Neural progenitor cell (in vitro differentiated cells): ENCODE measurements around the gene MYBL2.

ENCODE experiments used
- EZH2 ChIP-seq: fragments of 200-600 bp; sonication (generic); IDR thresholded peaks from 2 replicates; pipeline ENCODE4 v1.6.1; 2017; ENCODE audit warnings: antibody characterized with exemption, mild to moderate bottlenecking, moderate library complexity
- EZH2phosphoT487 ChIP-seq: fragments of 200-600 bp; sonication (generic); IDR thresholded peaks from 2 replicates; pipeline ENCODE4 v1.6.1; 2017; ENCODE audit warnings: antibody characterized with exemption
- TF ChIP-seq, protein P1 (sequence below): fragments of 200-600 bp; sonication (generic); IDR thresholded peaks from 2 replicates; pipeline ENCODE4 v1.5.1; 2017; ENCODE audit warnings: antibody characterized with exemption, mild to moderate bottlenecking

DNA sequence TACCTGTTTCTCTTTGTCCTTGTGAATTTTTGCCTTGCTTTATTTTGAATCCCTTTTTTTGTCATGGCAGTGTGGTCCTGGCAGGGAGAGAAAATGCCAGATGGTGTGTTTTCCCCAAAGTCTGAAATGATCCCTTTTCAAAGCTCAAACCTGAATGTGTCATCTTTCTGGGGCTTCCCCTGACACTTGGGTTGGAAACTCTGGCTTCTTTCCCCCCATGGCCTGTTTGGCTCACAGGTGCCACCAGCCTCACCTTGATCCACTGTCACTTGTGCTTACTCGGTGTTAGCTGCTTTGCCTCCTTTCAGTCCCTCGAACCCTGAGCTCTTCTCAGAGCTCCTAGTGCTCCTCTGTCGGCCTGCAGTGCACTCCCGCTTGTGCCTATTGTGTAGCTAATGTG lies 22.3 kb downstream of the MYBL2 start:
- TF ChIP-seq, protein P1, sequence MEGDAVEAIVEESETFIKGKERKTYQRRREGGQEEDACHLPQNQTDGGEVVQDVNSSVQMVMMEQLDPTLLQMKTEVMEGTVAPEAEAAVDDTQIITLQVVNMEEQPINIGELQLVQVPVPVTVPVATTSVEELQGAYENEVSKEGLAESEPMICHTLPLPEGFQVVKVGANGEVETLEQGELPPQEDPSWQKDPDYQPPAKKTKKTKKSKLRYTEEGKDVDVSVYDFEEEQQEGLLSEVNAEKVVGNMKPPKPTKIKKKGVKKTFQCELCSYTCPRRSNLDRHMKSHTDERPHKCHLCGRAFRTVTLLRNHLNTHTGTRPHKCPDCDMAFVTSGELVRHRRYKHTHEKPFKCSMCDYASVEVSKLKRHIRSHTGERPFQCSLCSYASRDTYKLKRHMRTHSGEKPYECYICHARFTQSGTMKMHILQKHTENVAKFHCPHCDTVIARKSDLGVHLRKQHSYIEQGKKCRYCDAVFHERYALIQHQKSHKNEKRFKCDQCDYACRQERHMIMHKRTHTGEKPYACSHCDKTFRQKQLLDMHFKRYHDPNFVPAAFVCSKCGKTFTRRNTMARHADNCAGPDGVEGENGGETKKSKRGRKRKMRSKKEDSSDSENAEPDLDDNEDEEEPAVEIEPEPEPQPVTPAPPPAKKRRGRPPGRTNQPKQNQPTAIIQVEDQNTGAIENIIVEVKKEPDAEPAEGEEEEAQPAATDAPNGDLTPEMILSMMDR = no peak
- TF ChIP-seq EZH2 (no peak), EZH2phosphoT487 (no peak)
